Stimulated activated naive CD8-positive, alpha-beta T cell treated with anti-CD3 and anti-CD28 coated beads, Interleukin-15, Interleukin-2, amounts not matched to agents 100 ng/mL and 50 ng/mL, for 24 hours (primary cell): ENCODE measurements around the gene CD274.
"Not testable (repeated sequence)": the region's sequence is repeated elsewhere in the genome, so short reads cannot be mapped to it uniquely, and the experiment has no call there.

Source experiments
- H3K27ac Mint-ChIP-seq: one replicate; pipeline ENCODE4 v1.8.0; 2021; ENCODE audit warnings: mild to moderate bottlenecking, mixed read lengths
- H3K27me3 Mint-ChIP-seq: one replicate; pipeline ENCODE4 v1.8.0; 2021; ENCODE audit warnings: mixed read lengths
- H3K36me3 Mint-ChIP-seq: one replicate; pipeline ENCODE4 v1.8.0; 2021; ENCODE audit warnings: low read depth, mixed read lengths
- H3K4me1 Mint-ChIP-seq: one replicate; pipeline ENCODE4 v1.8.0; 2021; ENCODE audit warnings: low read depth, mixed read lengths
- H3K4me3 Mint-ChIP-seq: one replicate; pipeline ENCODE4 v1.8.0; 2021; ENCODE audit warnings: mild to moderate bottlenecking, mixed read lengths
- H3K9me3 Mint-ChIP-seq: one replicate; pipeline ENCODE4 v1.8.0; 2021; ENCODE audit warnings: mixed read lengths

CD274 gene

DNA sequence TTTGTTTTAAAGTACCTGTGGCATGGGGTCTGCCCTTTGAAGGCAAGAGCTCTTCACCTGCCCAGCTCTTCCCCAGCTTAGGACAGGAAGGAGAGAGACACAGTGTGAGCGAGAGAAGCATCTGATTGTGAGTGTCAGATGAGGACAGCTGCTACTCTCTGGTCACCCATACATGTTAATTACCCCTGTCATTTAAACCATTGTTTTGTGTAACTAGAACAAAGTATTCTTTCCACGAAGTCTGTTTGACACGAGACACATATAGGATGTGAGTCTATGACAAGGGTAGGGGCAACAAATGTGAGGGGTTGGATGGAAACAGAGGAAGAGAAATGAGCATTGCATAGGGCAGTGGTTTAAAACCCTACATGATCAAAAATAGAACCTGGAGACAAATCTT lies 3.0 kb upstream of the CD274 start:
- peaks cover 2% of the 10 kb centered on the region for H3K27me3 Mint-ChIP-seq
- peak overlapping the region; percentile 69 for H3K27ac Mint-ChIP-seq
- H3K4me3 Mint-ChIP-seq, result peak overlapping the region; percentile 8
- H3K36me3 Mint-ChIP-seq, result peaks cover 8% of the 10 kb centered on the region
- H3K9me3 Mint-ChIP-seq, result no peaks in the 10 kb centered on the region
- H3K4me1 Mint-ChIP-seq, result peaks cover 68% of the 10 kb centered on the region

GRCh38 chr9:5448016-5448415 lies 2.3 kb upstream of the CD274 start:
- Mint-ChIP-seq H3K4me1 (peaks cover 72% of the 10 kb centered on the region), H3K9me3 (no peaks in the 10 kb centered on the region), H3K27ac (peak overlapping the region; percentile 47), H3K27me3 (peaks cover 2% of the 10 kb centered on the region), H3K36me3 (peaks cover 14% of the 10 kb centered on the region), H3K4me3 (no peak overlapping the region)

- peak overlapping the region; percentile 95 for H3K4me3 Mint-ChIP-seq
- H3K27ac Mint-ChIP-seq, result peak overlapping the region; percentile 92
These were observed 1.6 kb upstream of the CD274 start for GRCh38 chr9:5448461-5449435.

GRCh38 chr9:5449521-5450358 lies 602 bp upstream of the CD274 start:
- Mint-ChIP-seq H3K27ac (peak overlapping the region; percentile 92), H3K9me3 (no peaks in the 10 kb centered on the region), H3K27me3 (no peaks in the 10 kb centered on the region), H3K4me3 (peak overlapping the region; percentile 95), H3K4me1 (peaks cover 89% of the 10 kb centered on the region), H3K36me3 (peaks cover 16% of the 10 kb centered on the region)

More at GRCh38 chr9:5448461-5449435, 1.6 kb upstream of the CD274 start:
- Mint-ChIP-seq H3K36me3 (peaks cover 16% of the 10 kb centered on the region), H3K4me1 (peaks cover 79% of the 10 kb centered on the region), H3K27me3 (peaks cover 2% of the 10 kb centered on the region), H3K9me3 (no peaks in the 10 kb centered on the region)

- H3K27me3 Mint-ChIP-seq, result no peaks in the 10 kb centered on the region
- H3K4me1 Mint-ChIP-seq, result peaks cover 88% of the 10 kb centered on the region
- peak overlapping the region; percentile 85 for H3K27ac Mint-ChIP-seq
- H3K4me3 Mint-ChIP-seq, result peak overlapping the region; percentile 95
- no peaks in the 10 kb centered on the region for H3K9me3 Mint-ChIP-seq
- peaks cover 32% of the 10 kb centered on the region for H3K36me3 Mint-ChIP-seq
These were observed 1.9 kb downstream of the CD274 start for GRCh38 chr9:5452286-5452609.

DNA sequence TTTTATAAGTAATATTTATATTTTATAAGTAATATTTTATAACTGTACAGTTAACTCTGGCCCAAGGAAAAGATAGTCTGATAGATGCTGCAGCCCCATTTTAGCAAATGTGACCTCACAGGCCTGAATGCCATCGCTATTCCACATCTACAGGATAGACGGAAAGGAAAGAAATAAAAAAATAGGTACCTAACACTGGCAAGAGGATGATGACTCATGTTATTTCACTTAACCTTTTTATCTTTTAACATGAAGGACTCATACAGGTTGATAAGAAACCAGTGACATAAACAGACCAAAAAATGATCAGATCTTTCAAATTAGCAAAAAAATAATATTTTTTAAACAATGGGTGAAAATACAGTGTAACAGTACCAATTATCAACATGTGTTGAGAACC lies 2.7 kb downstream of the CD274 start:
- Mint-ChIP-seq H3K9me3 (no peaks in the 10 kb centered on the region), H3K27ac (peak overlapping the region; percentile 89), H3K36me3 (peaks cover 39% of the 10 kb centered on the region), H3K4me1 (peaks cover 88% of the 10 kb centered on the region), H3K4me3 (peak overlapping the region; percentile 95), H3K27me3 (no peaks in the 10 kb centered on the region)

DNA sequence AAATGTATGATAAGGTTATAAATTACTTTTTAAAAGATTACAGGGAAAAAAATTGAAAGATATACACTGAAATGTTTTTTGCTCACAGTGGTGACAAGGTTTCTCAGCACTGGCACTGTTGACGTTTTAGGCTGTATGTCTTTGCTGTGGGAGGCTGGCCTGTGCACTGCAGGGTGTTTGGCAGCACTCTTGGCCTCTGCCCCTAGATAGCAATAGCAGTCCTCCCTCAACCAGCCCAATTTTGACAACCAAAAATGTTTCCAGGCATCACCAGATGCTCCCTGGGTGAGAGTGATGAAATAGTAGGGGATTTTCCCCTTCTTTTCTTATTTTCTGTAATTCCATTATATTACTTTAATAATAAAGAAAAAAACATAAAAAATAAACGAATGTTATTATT lies 3.3 kb downstream of the CD274 start:
- Mint-ChIP-seq H3K27me3 (no peaks in the 10 kb centered on the region), H3K9me3 (no peaks in the 10 kb centered on the region), H3K36me3 (peaks cover 46% of the 10 kb centered on the region), H3K4me1 (peaks cover 88% of the 10 kb centered on the region), H3K27ac (peak overlapping the region; percentile 89), H3K4me3 (peak overlapping the region; percentile 95)

DNA sequence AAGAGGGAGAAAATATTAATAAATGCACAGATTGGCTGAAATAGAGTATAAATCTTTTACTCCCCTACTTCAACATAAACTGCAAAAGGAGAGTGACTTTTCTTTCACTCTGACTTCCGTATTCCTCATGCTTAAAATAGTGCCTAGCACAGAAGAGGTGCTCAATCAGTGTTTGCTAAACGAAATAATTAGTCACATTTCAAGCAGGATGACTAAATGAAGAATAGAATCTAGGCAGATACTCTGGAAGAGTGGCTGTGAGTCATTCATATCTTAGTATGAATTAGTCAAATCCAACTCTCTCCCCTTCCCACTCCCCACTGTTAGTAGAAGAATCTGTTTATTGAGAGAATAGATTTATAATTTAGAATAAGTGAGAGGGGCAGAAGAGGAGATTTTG lies 4.8 kb downstream of the CD274 start:
- Mint-ChIP-seq H3K36me3 (peaks cover 60% of the 10 kb centered on the region), H3K4me1 (peaks cover 88% of the 10 kb centered on the region), H3K4me3 (peak overlapping the region; percentile 65), H3K27me3 (no peaks in the 10 kb centered on the region), H3K27ac (peak overlapping the region; percentile 84), H3K9me3 (no peaks in the 10 kb centered on the region)

- Mint-ChIP-seq H3K27me3 (no peaks in the 10 kb centered on the region), H3K9me3 (no peaks in the 10 kb centered on the region), H3K4me3 (peak overlapping the region; percentile 73), H3K27ac (peak overlapping the region; percentile 91), H3K4me1 (peaks cover 77% of the 10 kb centered on the region), H3K36me3 (peaks cover 85% of the 10 kb centered on the region)
These were observed 9.0 kb downstream of the CD274 start for GRCh38 chr9:5459289-5459829.

DNA sequence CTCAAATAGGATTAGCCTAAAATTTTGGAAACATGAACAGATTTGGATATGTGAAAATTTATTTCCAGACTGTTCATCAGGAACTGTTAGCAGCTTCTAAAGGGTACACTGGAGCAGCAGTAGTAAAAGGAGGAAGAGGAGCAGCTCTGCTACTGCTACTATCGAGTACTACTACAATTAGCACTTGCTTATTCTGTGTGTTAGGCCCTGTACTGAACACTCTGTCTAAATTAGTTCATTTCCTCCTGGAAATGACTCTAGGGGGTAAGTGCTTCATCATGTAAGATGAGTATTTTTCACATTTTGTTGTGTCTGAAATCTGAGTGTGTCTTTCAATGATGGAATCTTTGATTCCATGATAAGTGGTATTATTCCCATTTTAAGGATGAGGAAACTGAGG lies 9.8 kb downstream of the CD274 start:
- Mint-ChIP-seq H3K36me3 (peaks cover 92% of the 10 kb centered on the region), H3K4me3 (peak overlapping the region; percentile 73), H3K27ac (peak overlapping the region; percentile 91), H3K4me1 (peaks cover 70% of the 10 kb centered on the region), H3K27me3 (no peaks in the 10 kb centered on the region), H3K9me3 (no peaks in the 10 kb centered on the region)

DNA sequence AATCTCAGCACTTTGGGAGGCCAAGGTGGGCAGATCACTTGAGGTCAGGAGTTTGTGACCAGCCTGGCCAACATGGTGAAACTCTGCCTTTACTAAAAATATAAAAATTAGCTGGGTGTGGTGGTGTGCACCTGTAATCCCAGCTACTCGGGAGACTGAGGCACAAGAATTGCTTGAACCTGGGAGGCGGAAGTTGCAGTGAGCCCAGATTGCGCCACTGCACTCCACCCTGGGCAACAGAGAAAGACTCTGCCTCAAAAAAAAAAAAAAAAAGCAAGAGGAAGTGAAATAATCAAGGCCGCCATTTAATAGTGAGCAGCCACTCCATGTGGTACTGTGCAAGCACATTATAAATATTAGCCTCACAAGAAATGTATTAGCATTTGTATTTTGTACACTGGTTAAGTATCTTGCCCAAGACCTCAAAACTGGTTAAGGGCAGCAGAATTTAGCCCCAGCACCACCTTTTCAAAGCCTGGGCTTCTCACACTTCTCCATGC lies 14.5 kb downstream of the CD274 start:
- peaks cover 95% of the 10 kb centered on the region for H3K36me3 Mint-ChIP-seq

GRCh38 chr9:5466005-5466404 lies 15.7 kb downstream of the CD274 start:
- Mint-ChIP-seq H3K36me3 (peaks cover 92% of the 10 kb centered on the region), H3K9me3 (no peaks in the 10 kb centered on the region), H3K27ac (no peak overlapping the region), H3K4me3 (no peak overlapping the region), H3K4me1 (peaks cover 38% of the 10 kb centered on the region), H3K27me3 (no peaks in the 10 kb centered on the region)

More for the DNA sequence above, 14.5 kb downstream of the CD274 start:
- H3K9me3 Mint-ChIP-seq, H3K27me3 Mint-ChIP-seq, H3K27ac Mint-ChIP-seq, H3K4me3 Mint-ChIP-seq: not testable (repeated sequence)
- H3K4me1 Mint-ChIP-seq, result peaks cover 39% of the 10 kb centered on the region

DNA sequence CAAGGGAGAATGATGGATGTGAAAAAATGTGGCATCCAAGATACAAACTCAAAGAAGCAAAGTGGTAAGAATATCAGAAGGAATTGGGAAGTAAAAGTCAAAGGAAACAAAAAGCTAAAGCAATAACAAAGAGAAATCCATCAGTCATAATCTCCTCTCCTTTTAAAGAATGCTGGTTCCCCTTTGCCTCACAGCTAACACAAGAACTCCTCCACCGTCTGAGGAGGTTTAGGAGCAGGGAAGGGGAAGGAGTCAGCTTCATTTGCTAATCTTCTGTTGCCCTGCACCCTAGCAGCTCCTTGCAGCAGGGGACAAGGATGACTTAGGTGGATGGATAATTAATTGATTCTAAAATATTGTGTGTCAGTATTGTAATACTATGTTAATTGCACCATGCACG lies 16.4 kb downstream of the CD274 start:
- peaks cover 38% of the 10 kb centered on the region for H3K4me1 Mint-ChIP-seq
- no peaks in the 10 kb centered on the region for H3K9me3 Mint-ChIP-seq
- H3K36me3 Mint-ChIP-seq, result peaks cover 85% of the 10 kb centered on the region
- H3K27me3 Mint-ChIP-seq, result no peaks in the 10 kb centered on the region
- peak overlapping the region; percentile 21 for H3K27ac Mint-ChIP-seq
- H3K4me3 Mint-ChIP-seq, result no peak overlapping the region

DNA sequence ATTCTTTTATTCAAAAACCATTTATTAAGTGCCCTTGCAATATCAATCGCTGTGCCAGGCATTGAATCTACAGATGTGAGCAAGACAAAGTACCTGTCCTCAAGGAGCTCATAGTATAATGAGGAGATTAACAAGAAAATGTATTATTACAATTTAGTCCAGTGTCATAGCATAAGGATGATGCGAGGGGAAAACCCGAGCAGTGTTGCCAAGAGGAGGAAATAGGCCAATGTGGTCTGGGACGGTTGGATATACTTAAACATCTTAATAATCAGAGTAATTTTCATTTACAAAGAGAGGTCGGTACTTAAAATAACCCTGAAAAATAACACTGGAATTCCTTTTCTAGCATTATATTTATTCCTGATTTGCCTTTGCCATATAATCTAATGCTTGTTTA lies 18.5 kb downstream of the CD274 start:
- Mint-ChIP-seq H3K27me3 (no peaks in the 10 kb centered on the region), H3K27ac (no peak overlapping the region), H3K4me3 (no peak overlapping the region), H3K9me3 (no peaks in the 10 kb centered on the region), H3K4me1 (peaks cover 35% of the 10 kb centered on the region), H3K36me3 (peaks cover 64% of the 10 kb centered on the region)

DNA sequence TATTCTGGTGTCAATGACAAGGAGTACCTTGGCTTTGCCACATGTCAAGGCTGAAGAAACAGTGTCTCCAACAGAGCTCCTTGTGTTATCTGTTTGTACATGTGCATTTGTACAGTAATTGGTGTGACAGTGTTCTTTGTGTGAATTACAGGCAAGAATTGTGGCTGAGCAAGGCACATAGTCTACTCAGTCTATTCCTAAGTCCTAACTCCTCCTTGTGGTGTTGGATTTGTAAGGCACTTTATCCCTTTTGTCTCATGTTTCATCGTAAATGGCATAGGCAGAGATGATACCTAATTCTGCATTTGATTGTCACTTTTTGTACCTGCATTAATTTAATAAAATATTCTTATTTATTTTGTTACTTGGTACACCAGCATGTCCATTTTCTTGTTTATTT lies 19.8 kb downstream of the CD274 start:
- H3K9me3 Mint-ChIP-seq, result no peaks in the 10 kb centered on the region
- H3K36me3 Mint-ChIP-seq, result peaks cover 53% of the 10 kb centered on the region
- H3K27me3 Mint-ChIP-seq, result no peaks in the 10 kb centered on the region
- no peak overlapping the region for H3K27ac Mint-ChIP-seq
- peaks cover 34% of the 10 kb centered on the region for H3K4me1 Mint-ChIP-seq
- no peak overlapping the region for H3K4me3 Mint-ChIP-seq
